IMR-90 (cell line): ENCODE measurements around the gene CES2. TPM values are rescaled to one million over a fixed set of nuclear protein-coding genes. Genes with fewer than 3 reads are reported as not detected.

Experiments used
- ATAC-seq: fragments of 200-7000 bp; cut with Tn5 transposase; 2 replicates; pipeline ENCODE4 v1.9.1; 2020; ENCODE audit warnings: low read depth, mild to moderate bottlenecking, moderate library complexity
- BruUV-seq: library from RNA; stranded (reverse); fragments of 400-500 nt; replicated peaks from 2 replicates; lab custom pipeline; 2021; lab: Mats Ljungman, UMichigan
- CTCF ChIA-PET: fragments of 300-600 bp; formaldehyde crosslinking; extraction: SDS; loops from one replicate; lab custom pipeline; 2021; ENCODE audit warnings: antibody characterized with exemption; lab: Yijun Ruan, JAX
- POLR2A ChIA-PET: fragments of 300-600 bp; sonication (Branson Sonifier 250); formaldehyde crosslinking; loops from one replicate; lab custom pipeline; 2022; ENCODE audit warnings: antibody characterized with exemption; ENCODE audit not compliant: unreplicated experiment; lab: Charles Lee
- DNase-seq: peaks from one replicate; pipeline ENCODE4 v3.0.0; 2013
- H2AFZ ChIP-seq: replicated peaks from 2 replicates; pipeline ENCODE3; 2013; ENCODE audit warnings: low read length, mild to moderate bottlenecking; ENCODE audit not compliant: poor library complexity
- H2AK5ac ChIP-seq: 2 replicates; pipeline ENCODE4 v1.6.1; 2013; ENCODE audit warnings: low read depth, low read length, inconsistent platforms
- H2AK9ac ChIP-seq: replicated peaks from 2 replicates; pipeline ENCODE3; 2013; ENCODE audit warnings: mild to moderate bottlenecking, low read depth, low read length, moderate library complexity; ENCODE audit not compliant: poor library complexity
- H2BK120ac ChIP-seq: 2 replicates; pipeline ENCODE4 v1.6.1; 2013; ENCODE audit warnings: low read depth, low read length, inconsistent platforms
- H2BK15ac ChIP-seq: 3 replicates; pipeline ENCODE4 v1.6.1; 2013; ENCODE audit warnings: low read depth, low read length, inconsistent platforms
- H2BK20ac ChIP-seq: 2 replicates; pipeline ENCODE4 v1.6.1; 2013; ENCODE audit warnings: low read depth, mild to moderate bottlenecking, inconsistent platforms, low read length, moderate library complexity
- H2BK5ac ChIP-seq: 2 replicates; pipeline ENCODE4 v1.6.1; 2013; ENCODE audit warnings: mild to moderate bottlenecking, low read depth, low read length, inconsistent platforms; ENCODE audit not compliant: poor library complexity, severe bottlenecking
- H3K14ac ChIP-seq: replicated peaks from 2 replicates; pipeline ENCODE4 v1.6.1; 2013; ENCODE audit warnings: low read depth, low read length, inconsistent platforms
- H3K18ac ChIP-seq: 2 replicates; pipeline ENCODE4 v1.6.1; 2013; ENCODE audit warnings: low read depth, low read length, control low read depth
- H3K23ac ChIP-seq: 2 replicates; pipeline ENCODE4 v1.6.1; 2013; ENCODE audit warnings: low read depth, low read length, inconsistent platforms
- H3K27ac ChIP-seq: 2 replicates; pipeline ENCODE4 v1.5.1; 2013; ENCODE audit warnings: mild to moderate bottlenecking, control low read depth, low read length; ENCODE audit not compliant: insufficient read depth
- H3K27me3 ChIP-seq: 2 replicates; pipeline ENCODE4 v1.6.1; 2013; ENCODE audit warnings: low read length; ENCODE audit not compliant: control insufficient read depth, insufficient read depth
- H3K36me3 ChIP-seq: 2 replicates; pipeline ENCODE4 v1.6.1; 2013; ENCODE audit warnings: low read length, mixed read lengths; ENCODE audit not compliant: control insufficient read depth, insufficient read depth
- H3K4ac ChIP-seq: 2 replicates; pipeline ENCODE4 v1.6.1; 2013; ENCODE audit warnings: low read depth, low read length, inconsistent platforms
- H3K4me1 ChIP-seq: 2 replicates; pipeline ENCODE4 v1.6.1; 2013; ENCODE audit warnings: low read length, mixed read lengths; ENCODE audit not compliant: control insufficient read depth, insufficient read depth
- H3K4me2 ChIP-seq: 2 replicates; pipeline ENCODE4 v1.6.1; 2013; ENCODE audit warnings: low read depth, mild to moderate bottlenecking, control low read depth, low read length, moderate library complexity
- H3K4me3 ChIP-seq: 2 replicates; pipeline ENCODE4 v1.5.1; 2013; ENCODE audit warnings: low read depth, mild to moderate bottlenecking, control low read depth, low read length, moderate library complexity; ENCODE audit not compliant: insufficient read depth
- H3K56ac ChIP-seq: 2 replicates; pipeline ENCODE4 v1.6.1; 2013; ENCODE audit warnings: low read length, inconsistent platforms; ENCODE audit not compliant: insufficient read depth; ENCODE audit errors: extremely low read depth
- H3K79me1 ChIP-seq, 2 experiments: 2 replicates each; pipeline ENCODE4 v1.6.1; 2013; ENCODE audit warnings: low read length in 2 of 2, inconsistent platforms in 1 of 2, low read depth in 1 of 2
- H3K9ac ChIP-seq: 2 replicates; pipeline ENCODE4 v1.6.1; 2013; ENCODE audit warnings: low read depth, low read length, control low read depth
- H3K9me1 ChIP-seq: 2 replicates; pipeline ENCODE4 v1.6.1; 2013; ENCODE audit warnings: low read length, inconsistent platforms; ENCODE audit not compliant: insufficient read depth
- H3K9me3 ChIP-seq: 2 replicates; pipeline ENCODE4 v1.6.1; 2013; ENCODE audit warnings: low read length; ENCODE audit not compliant: control insufficient read depth, insufficient read depth
- H4K20me1 ChIP-seq: 2 replicates; pipeline ENCODE4 v1.6.1; 2013; ENCODE audit warnings: low read length, inconsistent platforms; ENCODE audit not compliant: insufficient read depth
- H4K5ac ChIP-seq: 2 replicates; pipeline ENCODE4 v1.6.1; 2013; ENCODE audit warnings: mild to moderate bottlenecking, low read depth, low read length, control low read depth
- H4K8ac ChIP-seq, 2 experiments: 2 replicates each; pipeline ENCODE4 v1.6.1; 2013; ENCODE audit warnings: low read depth in 2 of 2, low read length in 2 of 2, control low read depth in 1 of 2, inconsistent platforms in 1 of 2
- H4K91ac ChIP-seq: 2 replicates; pipeline ENCODE4 v1.6.1; 2013; ENCODE audit warnings: low read depth, low read length, inconsistent platforms; ENCODE audit not compliant: insufficient read depth
- BHLHE40 ChIP-seq: fragments of 150-350 bp; IDR thresholded peaks from 2 replicates; pipeline ENCODE4 v1.6.1; 2016; ENCODE audit warnings: mild to moderate bottlenecking, low read depth, low read length
- CEBPB ChIP-seq: IDR thresholded peaks from 2 replicates; pipeline ENCODE4 v1.6.1; 2012; ENCODE audit warnings: low read depth, low read length, improper control_type of control experiment
- CHD1 ChIP-seq: IDR thresholded peaks from 2 replicates; pipeline ENCODE4 v1.6.1; 2012; ENCODE audit warnings: low read depth, low read length, improper control_type of control experiment
- CTCF ChIP-seq: conservative IDR thresholded peaks from 2 replicates; pipeline ENCODE4 v1.5.1; 2012; ENCODE audit warnings: mild to moderate bottlenecking, low read depth, low read length, improper control_type of control experiment
- FOS ChIP-seq: fragments of 150-350 bp; IDR thresholded peaks from 2 replicates; pipeline ENCODE4 v1.6.1; 2016; ENCODE audit warnings: low read depth, low read length
- MAZ ChIP-seq: IDR thresholded peaks from 2 replicates; pipeline ENCODE4 v1.6.1; 2012; ENCODE audit warnings: low read depth, mild to moderate bottlenecking, low read length, improper control_type of control experiment, moderate library complexity, borderline replicate concordance
- MXI1 ChIP-seq: IDR thresholded peaks from 2 replicates; pipeline ENCODE4 v1.6.1; 2012; ENCODE audit warnings: low read depth, mild to moderate bottlenecking, low read length, moderate library complexity, borderline replicate concordance
- NFE2L2 ChIP-seq: fragments of 150-350 bp; IDR thresholded peaks from 2 replicates; pipeline ENCODE4 v1.6.1; 2016; ENCODE audit warnings: low read depth, mild to moderate bottlenecking, low read length
- POLR2A ChIP-seq: IDR thresholded peaks from 2 replicates; pipeline ENCODE4 v1.6.1; 2012; ENCODE audit warnings: mild to moderate bottlenecking, low read depth, low read length
- RAD21 ChIP-seq: IDR thresholded peaks from 2 replicates; pipeline ENCODE4 v1.6.1; 2012; ENCODE audit warnings: low read length, improper control_type of control experiment
- RFX5 ChIP-seq: IDR thresholded peaks from 2 replicates; pipeline ENCODE4 v1.8.0; 2012; ENCODE audit warnings: low read depth, mild to moderate bottlenecking, low read length, moderate library complexity
- SMC3 ChIP-seq: fragments of 150-350 bp; IDR thresholded peaks from 2 replicates; pipeline ENCODE4 v1.6.1; 2016; ENCODE audit warnings: low read depth, mild to moderate bottlenecking, antibody characterized with exemption, low read length, moderate library complexity
- WGBS, 2 experiments: methylation state at CpG; one replicate each; pipeline versions ENCODE4 v1.1.5 to v1.1.7; 2013; ENCODE audit warnings: missing lambda C conversion rate in 2 of 2; ENCODE audit not compliant: insufficient read length in 1 of 2; ENCODE audit errors: extremely low coverage in 2 of 2; 5-methylcytosine and 5-hydroxymethylcytosine counted together
- dilution Hi-C: fragments of 300-500 bp; cut with HindIII; formaldehyde crosslinking; loops from one replicate; pipeline ENCODE4 v1.14.3; 2018; ENCODE audit warnings: low sequenced_read_pairs; ENCODE audit not compliant: unreplicated experiment
- in situ Hi-C: fragments of 300-500 bp; cut with MboI; formaldehyde crosslinking; loops from 3 replicates; pipeline ENCODE4 v1.14.3; 2019; ENCODE audit warnings: low sequenced_read_pairs, inconsistent platforms, mixed read lengths
- intact Hi-C: fragments of 100-400 bp; cut with micrococcal nuclease; formaldehyde crosslinking; loops from 2 replicates; pipeline ENCODE4 v1.10.0; 2022
- polyA plus RNA-seq, 3 experiments: library from polyadenylated mRNA; depleted of rRNA; stranded (reverse); fragments of >200 nt; gene quantifications; 2 replicates each; pipeline ENCODE4 v1.2.3, GENCODE V29; 2012; ENCODE audit warnings: low replicate concordance in 1 of 3
- total RNA-seq: library from RNA; depleted of rRNA; stranded (reverse); fragments of >200 nt; gene quantifications from 2 replicates; pipeline ENCODE4 v1.2.3, GENCODE V29; 2012
- TF ChIP-seq, protein P1 (sequence below): fragments of 150-350 bp; IDR thresholded peaks from 2 replicates; pipeline ENCODE4 v1.6.1; 2016; ENCODE audit warnings: low read depth, mild to moderate bottlenecking, low read length, moderate library complexity, borderline replicate concordance
- TF ChIP-seq, protein P2 (sequence below): fragments of 150-350 bp; IDR thresholded peaks from 2 replicates; pipeline ENCODE4 v1.6.1; 2017; ENCODE audit warnings: mild to moderate bottlenecking, antibody characterized with exemption, low read length, low read depth

CES2 gene
- total and polyA plus RNA-seq, 2 of the 4 experiments (the other 2 are of a cell fraction), result 15.1 to 23.2 TPM

GRCh38 chr16:66934138-66934838 is 1.0 kb upstream of the CES2 start, which contains the start of gene CIAO2B:
Gene CIAO2B, minus strand, starts transcription at chr16:66934402. Its CDS starts 38 bp downstream, at chr16:66934364.
- 1% methylated on average over 33 of the region's 76 CpGs; no CpG with 5 or more reads in 1 of the 2 experiments for WGBS, 2 experiments
- BruUV-seq, result no TSS peak
- Histone ChIP-seq H3K9ac (peak within 1 kb of the TSS; percentile 99), H4K20me1 (peaks cover 49% of the 10 kb centered on the region), H3K14ac (peak within 1 kb of the TSS; percentile 100), H3K4me1 (peaks cover 9% of the 10 kb centered on the region), H3K4me2 (peak within 1 kb of the TSS; percentile 89), H3K4ac (peak within 1 kb of the TSS; percentile 99), H4K8ac (peak within 1 kb of the TSS; percentile 91 to 97), H2BK20ac (peak within 1 kb of the TSS; percentile 49; the same call in 1 of the 2 replicates), H3K27ac (peak within 1 kb of the TSS; percentile 98), H3K4me3 (peak within 1 kb of the TSS; percentile 98), H3K79me1 (peaks cover 25 to 74% of the 10 kb centered on the region in 2 experiments), H2AK5ac (peak within 1 kb of the TSS; percentile 98), H4K5ac (peak within 1 kb of the TSS; percentile 97), H2AFZ (peak within 1 kb of the TSS; percentile 99), H2BK120ac (peak within 1 kb of the TSS; percentile 85), H3K9me3 (no peaks in the 10 kb centered on the region), H3K56ac (peak within 1 kb of the TSS; percentile 93), H3K36me3 (peaks cover 25% of the 10 kb centered on the region), H3K18ac (peak within 1 kb of the TSS; percentile 90), H2BK15ac (peak within 1 kb of the TSS; percentile 15; the same call in 1 of the 3 replicates), H2AK9ac (peak within 1 kb of the TSS; percentile 96), H2BK5ac (peak within 1 kb of the TSS; percentile 98), H3K23ac (peak within 1 kb of the TSS; percentile 98), H3K9me1 (peaks cover 26% of the 10 kb centered on the region), H3K27me3 (no peaks in the 10 kb centered on the region), H4K91ac (peak within 1 kb of the TSS; percentile 93)
- intact Hi-C loops (loop anchor here (2.0 kb wide), 1 partner anchor 39 kb away; no protein-coding TSS in a partner anchor), dilution Hi-C loops (no loop called here), in situ Hi-C loops (loop anchor here (5.0 kb wide), 1 partner anchor 37 kb away; no protein-coding TSS in a partner anchor)
- ChIA-PET POLR2A (no interaction called here), CTCF (no interaction called here)
- ATAC-seq, result peak; percentile 82
- DNase-seq, result peak; percentile 84
- TF ChIP-seq NFE2L2, result no peak
- TF ChIP-seq MXI1, result peak; percentile 81; the same call in 1 of the 2 replicates
- TF ChIP-seq RAD21, result no peak
- TF ChIP-seq, protein P1, sequence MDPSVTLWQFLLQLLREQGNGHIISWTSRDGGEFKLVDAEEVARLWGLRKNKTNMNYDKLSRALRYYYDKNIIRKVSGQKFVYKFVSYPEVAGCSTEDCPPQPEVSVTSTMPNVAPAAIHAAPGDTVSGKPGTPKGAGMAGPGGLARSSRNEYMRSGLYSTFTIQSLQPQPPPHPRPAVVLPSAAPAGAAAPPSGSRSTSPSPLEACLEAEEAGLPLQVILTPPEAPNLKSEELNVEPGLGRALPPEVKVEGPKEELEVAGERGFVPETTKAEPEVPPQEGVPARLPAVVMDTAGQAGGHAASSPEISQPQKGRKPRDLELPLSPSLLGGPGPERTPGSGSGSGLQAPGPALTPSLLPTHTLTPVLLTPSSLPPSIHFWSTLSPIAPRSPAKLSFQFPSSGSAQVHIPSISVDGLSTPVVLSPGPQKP, result 0 out of 2 replicates have a peak, but pooled peaks have one; percentile 32
- no peak for TF ChIP-seq RFX5
- TF ChIP-seq SMC3, result no peak
- TF ChIP-seq POLR2A, result peak; percentile 89
- no peak; the same call in 1 of the 2 replicates for TF ChIP-seq BHLHE40
- 0 out of 2 replicates have a peak, but pooled peaks have one; percentile 40 for TF ChIP-seq CHD1
- TF ChIP-seq, protein P2, sequence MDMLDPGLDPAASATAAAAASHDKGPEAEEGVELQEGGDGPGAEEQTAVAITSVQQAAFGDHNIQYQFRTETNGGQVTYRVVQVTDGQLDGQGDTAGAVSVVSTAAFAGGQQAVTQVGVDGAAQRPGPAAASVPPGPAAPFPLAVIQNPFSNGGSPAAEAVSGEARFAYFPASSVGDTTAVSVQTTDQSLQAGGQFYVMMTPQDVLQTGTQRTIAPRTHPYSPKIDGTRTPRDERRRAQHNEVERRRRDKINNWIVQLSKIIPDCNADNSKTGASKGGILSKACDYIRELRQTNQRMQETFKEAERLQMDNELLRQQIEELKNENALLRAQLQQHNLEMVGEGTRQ, result no peak
- TF ChIP-seq MAZ, result 0 out of 2 replicates have a peak, but pooled peaks have one; percentile 14
- no peak for TF ChIP-seq CEBPB
- no peak for TF ChIP-seq CTCF
- no peak for TF ChIP-seq FOS
